ENCODE measurements around the gene EPB41L3.

Gene EPB41L3

DNA sequence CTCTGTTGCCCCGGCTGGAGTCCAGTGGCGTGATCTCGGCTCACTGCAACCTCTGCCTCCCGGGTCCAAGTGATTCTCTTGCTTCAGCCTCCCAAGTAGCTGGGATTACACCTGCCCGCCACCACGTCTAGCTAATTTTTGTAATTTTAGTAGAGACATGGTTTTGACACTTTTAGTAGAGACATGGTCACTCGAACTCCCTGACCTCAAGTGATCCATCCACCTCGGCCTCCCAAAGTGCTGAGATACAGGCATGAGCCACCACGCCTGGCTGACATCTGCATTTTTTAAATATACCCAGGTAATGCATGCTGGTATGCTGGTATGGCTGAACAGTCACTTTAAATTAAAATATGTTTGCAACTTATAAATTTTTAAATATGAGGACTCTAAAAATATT, 91.9 kb downstream of the EPB41L3 start:
- no peak for DNase-seq (ENCODE audit: low read depth in 2 of 2)

DNA sequence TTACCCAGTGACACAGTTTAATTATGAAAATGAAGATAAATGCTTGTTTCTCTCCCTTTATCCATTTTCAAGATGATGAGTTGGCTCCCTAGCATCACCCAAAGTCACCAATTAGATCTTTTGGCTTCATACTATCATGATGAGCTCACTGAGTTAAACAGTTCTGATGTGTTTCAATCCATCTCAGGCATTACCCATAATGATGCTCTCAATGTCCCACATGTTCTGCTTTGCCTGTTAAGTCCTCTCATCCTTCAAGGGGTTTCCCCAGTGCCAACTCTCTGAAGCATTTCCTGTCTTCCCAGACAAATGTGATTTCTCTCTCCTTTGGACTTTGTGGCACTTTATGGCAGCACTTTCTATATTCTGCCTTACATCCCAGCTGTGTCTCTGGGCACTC, 92.6 kb downstream of the EPB41L3 start:
- DNase-seq (ENCODE audit: low read depth in 2 of 2), result no peak

DNA sequence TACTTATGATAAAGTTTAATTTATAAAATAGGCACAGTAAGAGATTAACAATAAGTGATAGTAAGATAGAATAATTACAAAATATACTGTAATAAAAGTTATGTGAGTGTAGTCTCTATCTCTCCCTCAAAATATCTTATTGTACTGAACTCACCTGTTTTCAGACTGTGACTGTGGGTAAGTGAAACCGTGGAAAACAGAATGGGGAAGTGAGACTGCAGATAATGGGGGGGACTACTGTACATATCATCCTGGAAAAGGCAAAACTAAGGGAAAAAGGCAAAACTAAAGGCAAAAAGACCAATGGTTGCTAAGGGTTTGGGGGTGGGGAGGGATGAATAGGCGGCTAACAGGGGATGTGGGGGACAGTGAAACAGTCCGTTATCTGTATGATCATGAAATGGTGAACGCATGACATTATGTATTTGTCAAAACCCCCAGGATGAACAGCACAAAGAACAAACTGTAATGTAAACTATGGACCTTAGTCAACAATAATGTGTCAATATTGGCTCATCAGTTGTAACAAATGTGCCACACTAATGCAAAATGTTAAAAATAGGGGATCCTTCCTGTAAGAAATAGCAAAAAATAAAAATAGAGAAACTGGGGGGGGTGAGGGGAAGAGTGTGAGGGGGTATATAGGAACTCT, 93.8 kb downstream of the EPB41L3 start:
- DNase-seq (ENCODE audit: low read depth in 2 of 2), result no peak

DNA sequence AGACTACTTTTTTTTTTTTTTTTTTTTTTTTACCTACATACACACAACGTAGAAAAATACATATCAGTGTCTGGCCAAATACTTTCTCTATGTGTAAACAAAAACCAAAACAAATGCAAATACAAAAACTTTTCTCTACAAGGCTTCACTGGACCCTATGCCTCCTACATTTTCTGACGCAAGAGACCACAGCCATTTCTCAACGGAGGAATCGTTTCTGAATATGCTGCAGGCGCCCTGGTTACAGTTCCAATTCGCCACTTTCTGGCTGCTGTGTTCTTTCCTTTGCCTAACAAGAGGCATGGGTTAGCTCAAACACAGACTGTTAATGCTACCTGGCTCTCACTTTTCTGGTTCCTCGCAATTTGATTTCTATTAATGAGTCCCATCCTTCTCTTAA, 96.4 kb downstream of the EPB41L3 start:
- no peak for DNase-seq (ENCODE audit: low read depth in 2 of 2)

DNA sequence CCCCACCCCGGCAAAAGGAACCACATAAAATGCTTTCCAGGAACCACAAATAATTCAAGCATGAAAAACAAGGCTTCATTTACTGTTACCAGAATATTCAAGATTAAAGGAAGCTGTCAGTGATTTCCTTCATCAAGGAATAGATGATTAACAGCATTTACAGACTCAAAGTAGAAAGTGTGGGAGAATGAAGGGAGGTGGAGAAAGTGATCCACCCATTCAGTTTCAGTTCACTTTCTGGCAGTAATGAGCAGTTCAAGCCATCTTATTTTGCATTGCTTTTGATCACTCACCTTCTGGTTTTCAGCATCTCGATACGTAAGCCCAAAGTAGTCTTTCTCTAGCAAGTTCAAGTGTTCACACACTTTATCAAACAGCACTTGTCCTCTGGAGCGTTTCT, 99.0 kb downstream of the EPB41L3 start:
- DNase-seq (ENCODE audit: low read depth in 2 of 2), result no peak

DNA sequence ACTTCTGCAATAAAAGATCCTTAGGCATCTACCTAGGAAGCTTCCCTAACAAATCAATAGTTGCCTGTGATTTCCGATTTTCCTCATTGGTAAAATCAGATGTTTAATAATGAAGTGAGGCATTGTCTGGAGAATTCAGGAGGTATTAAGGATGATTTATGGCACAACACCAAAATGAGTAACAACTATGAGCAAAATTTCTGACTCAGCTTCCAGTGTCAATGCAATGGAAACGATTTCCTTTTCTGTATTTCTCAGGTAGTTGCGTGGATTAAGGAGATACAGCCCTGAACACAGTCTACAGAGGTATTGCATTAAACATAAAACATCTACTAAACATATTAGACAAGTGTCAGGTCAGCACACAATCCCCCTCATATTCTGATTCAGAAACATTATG, 99.5 kb downstream of the EPB41L3 start:
- DNase-seq (ENCODE audit: low read depth in 2 of 2), result no peak

DNA sequence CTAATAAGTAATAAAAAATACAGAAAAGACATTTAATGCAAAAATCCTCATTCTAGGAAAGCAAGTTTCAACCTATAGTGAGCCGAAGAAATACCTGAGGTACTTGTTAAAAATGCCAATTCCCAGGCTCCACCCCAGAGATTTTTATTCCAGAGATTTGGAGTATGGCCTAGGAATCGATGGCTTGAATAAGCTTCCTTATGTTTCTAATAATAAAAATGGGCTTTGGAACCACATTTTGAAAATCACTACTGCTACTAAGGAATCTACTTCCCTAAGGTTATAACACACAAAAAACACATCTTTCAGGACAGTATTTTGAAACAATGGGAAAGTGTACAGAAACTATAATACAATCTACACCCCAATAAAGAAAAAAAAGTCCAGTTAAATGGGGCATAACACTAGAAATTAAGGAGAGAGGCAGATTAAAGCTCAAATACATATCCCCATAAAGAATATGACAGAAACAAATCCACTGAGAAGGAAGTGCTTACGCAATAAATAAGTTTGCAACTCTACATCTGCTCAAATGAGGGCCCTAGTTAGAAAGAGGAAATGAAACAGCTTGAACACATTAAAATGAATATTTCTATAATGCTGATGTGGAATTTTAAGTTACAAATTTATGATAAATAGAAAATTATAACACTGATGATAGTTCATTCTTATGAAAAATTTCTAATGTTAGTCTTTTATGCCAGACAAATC, 103.7 kb downstream of the EPB41L3 start:
- DNase-seq (ENCODE audit: low read depth in 2 of 2), result no peak

DNA sequence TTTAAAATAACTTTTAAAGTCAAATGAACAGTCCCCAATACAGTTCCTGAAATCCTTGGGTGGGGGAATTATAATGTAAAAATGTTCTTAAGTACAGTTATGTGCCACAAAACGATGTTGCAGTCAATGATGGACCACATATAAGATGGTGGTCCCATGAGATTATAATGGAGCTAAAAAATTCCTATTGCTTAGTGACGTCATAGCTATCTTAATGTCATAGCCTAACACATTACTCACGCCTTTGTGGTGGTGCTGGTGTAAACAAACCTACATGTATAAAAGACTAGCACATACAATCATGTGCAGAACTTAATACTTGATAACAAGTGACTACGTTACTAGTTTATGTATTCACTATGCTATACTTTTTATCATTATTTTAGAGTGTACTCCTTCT, 109.4 kb downstream of the EPB41L3 start:
- no peak for DNase-seq (ENCODE audit: low read depth in 2 of 2)

DNA sequence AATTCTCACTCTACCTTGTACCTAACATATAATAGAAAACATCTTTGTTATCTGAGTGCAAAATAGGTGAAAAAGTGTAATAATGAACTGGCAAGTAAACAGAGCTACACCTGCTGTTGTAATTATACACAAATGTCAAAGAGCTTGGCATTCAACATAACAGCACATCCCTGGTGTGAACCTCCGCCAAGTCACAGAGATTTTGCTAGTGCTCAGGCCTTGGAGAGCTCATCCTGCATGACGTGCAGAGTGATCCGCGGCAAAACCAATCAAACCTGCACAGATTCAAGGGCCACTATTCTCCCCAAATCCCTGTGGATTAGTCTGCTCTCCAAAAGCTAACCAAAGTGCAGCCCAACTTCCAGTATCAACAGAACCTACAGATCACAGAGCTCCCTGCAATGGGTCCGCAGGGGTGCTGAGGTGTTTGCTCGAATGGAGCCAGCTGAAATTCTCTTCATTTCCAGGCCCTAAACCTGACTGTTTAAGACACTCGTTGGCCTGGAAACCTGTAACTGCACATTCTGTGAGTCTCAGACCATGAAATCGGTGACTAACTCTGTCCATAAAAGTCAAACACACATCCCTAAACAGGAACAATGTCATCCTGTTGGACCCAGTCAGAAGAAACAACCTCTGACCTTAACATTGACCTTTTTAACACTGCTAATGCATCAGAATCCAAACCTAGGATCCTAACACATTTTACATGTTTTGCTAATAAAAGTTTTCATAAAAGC, 111.8 kb downstream of the EPB41L3 start:
- no peak for DNase-seq (ENCODE audit: low read depth in 2 of 2)

DNA sequence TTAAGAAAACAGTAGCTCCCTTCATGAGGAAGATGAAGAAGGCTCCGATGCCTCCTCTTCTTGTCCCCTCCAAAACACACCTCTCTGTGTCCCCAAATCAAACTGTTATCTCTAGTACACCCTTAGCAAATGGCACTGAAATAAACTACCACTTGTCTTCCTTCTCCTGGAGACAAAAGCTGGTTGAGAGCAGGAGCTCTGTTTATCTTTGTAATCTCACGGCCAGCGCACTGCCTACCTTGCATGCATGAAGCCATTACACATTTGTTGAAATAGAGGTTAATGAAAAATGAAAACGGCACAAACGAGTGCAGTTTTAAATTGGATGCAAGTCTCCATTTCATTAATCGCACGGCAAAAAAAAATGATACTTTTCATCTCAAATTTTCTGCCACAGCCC, 113.7 kb downstream of the EPB41L3 start:
- DNase-seq (ENCODE audit: low read depth in 2 of 2), result no peak

DNA sequence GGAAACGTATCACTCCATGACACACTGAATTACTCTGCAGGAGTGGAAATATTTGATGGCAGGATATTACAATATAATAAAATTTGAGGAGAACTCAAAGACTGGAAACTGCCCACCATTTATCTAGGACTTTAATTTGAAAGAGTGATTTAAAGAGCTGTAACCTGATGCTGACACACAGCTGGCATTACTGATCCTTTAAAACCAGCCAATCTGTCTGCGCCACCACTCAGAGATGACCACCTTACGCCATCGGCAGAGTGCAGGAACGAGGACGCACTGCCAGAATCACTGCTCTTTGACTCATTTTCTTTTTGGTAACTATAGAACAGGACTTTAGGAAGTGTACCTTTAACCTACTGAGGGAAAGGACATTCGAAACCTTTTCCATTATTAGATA, 114.1 kb downstream of the EPB41L3 start:
- DNase-seq (ENCODE audit: low read depth in 2 of 2), result no peak

DNA sequence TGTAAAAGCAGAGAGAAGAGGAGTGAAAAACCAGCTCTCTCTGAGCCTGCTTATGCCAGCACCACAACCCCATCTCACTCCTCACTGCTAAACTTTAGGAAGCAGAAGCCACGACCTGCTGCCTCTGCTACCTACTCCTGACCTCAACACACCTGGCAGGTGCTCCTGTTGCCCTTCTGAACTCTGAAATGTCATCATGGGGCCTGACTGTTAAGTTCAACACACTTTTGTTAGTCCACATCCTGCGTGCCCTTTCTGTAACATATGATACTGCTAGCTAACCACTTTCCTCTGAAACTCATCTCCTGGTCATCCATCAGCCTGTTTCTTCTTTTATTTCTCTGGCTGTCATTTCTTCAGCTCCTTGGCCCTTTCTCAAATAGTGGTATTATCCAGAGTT, 118.1 kb downstream of the EPB41L3 start:
- DNase-seq (ENCODE audit: low read depth in 2 of 2), result no peak

DNA sequence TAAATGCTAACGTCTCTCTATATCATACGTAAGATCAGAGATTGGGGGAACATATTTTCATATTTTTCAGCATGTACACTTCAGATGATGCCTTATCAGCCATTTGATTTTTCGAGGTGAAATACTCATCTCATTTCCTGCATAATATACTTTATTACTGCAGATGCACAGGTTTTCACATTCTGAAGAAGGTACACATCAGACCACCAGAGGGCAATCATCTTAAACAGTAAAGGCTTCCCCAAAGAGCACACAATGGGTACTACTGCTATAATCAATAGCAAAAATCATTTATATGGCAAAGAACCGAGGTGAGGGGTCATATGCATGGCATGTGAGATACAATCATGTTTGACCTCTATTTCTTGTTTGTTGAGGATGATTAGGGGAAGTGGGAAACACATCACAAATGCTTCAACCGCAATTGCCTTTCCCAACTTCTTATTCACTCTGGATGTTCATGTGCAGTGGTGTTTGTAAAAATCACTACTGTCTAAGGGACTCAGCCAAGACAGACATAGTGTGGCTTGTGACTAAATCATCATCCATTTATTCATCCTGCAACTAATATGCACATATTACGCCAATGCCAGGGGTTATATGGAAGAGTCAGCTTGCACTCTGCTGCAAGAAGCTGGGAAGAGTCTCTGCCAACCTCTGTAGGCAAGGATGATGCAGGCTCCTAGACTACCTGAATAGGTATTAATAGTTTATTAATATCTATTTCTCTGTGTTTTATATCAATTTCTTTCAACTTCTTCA, 118.7 kb downstream of the EPB41L3 start:
- no peak for DNase-seq (ENCODE audit: low read depth in 2 of 2)

DNA sequence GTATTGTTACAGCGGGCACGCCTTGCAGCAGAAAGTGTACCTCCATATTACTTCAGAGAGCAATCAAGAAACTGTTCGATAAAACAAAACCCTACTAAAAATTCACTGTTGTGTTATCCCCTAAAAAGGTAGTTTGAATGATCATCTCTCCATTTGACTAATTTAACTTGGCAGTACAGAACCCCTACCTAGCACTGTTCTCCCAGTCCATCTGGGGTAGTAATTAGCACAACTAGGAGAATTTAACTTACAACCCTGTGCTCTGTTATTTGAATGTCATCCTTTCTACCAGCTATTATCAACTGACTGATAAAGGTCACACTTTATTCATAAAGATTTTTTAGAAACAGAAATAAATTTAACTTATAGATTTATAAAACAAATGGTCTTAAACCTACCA, 121.2 kb downstream of the EPB41L3 start:
- no peak for DNase-seq (ENCODE audit: low read depth in 2 of 2)

DNA sequence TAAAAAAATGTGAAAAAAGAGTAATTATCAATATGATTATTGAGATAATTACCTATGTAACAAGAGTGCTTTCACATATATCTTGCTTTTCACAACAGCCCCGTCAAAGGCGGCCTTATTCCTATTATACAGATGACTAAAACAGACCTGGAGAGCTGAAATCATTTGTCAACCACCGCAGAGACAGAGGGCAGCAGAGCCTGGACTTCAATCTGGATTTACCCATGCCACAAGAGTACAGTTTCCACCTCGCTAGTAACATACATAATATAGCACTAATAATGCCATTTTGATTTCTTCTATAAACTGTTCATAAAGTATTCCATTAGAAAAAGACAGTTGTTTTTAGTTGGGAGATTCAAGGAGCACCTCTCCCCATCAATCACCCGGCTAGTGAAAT, 121.8 kb downstream of the EPB41L3 start:
- no peak for DNase-seq (ENCODE audit: low read depth in 2 of 2)

DNA sequence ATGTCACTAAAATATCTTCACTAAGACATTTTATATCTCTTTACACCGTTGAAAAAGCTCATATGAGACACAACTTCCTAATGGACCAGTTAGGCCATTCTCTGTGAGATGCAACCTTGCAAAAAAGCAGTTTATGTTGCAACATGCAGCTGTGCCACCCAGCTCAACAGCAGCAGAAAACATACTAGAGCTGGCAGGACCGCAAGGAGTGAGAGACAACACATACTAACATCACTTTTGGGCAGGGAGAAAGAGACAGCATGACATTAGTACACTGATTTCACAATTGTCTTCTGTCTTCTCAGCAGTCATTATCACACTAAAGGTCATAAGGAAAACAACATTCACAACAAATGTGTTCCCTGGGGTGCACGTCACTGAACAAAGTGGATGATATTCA, 122.9 kb downstream of the EPB41L3 start:
- DNase-seq (ENCODE audit: low read depth in 2 of 2), result no peak

DNA sequence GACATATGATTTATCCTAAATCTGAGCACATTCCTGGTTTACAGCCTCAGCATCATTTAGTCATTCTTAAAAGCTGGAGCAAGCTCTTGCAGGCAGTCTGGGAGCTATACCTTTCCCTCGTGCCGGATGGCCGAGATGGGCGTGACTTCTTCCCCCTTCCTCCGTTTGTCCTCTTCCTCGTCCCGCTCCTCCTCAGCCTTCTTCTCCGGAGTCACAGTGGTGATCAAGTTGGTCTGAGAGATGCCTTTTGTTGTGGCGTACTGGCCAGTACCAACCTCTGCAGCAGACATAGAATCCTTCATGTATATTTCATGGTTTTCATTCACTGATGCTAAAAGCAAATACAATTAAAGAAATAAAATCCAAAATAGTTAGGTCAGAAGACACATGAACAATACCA, 124.2 kb downstream of the EPB41L3 start:
- no peak for DNase-seq (ENCODE audit: low read depth in 2 of 2)

DNA sequence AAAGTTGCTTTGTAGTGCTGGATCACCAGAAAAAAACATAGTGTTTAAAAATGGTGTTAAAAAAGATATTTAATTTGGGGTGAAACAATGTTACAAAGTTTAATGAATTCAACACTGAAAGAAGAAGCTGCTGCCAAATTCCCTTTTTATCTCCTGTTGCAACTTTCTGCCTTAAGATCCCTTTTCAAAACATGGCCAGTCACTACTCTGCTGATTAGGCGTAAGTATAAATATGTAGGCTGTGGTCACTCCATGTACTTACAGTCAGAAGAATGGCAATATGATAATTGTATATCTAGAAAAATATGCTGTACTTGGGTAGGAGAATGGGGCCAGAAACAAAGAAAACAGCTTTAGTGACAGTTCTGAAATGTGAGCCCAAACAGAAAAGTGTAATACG, 124.8 kb downstream of the EPB41L3 start:
- DNase-seq (ENCODE audit: low read depth in 2 of 2), result no peak

DNA sequence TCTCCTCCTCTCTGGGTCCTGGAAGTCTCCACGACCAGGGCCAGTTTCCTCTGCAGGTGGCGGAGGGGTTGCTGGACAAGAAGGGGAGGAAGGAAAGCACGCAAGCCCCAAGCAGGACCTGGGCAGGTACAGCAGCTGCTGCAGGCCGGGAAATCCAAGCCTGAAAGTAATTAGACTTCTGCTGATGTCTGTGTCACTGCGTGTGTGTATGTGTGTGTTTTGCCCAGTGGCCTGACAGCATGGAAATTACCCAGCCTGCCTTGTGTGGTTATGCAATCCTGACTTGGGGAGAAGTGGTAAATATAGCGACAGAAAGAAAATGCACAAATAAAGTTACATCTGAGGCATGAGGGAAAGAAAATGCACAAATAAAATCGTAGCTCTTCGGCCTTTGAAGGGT, 126.5 kb downstream of the EPB41L3 start:
- no peak for DNase-seq (ENCODE audit: low read depth in 2 of 2)

DNA sequence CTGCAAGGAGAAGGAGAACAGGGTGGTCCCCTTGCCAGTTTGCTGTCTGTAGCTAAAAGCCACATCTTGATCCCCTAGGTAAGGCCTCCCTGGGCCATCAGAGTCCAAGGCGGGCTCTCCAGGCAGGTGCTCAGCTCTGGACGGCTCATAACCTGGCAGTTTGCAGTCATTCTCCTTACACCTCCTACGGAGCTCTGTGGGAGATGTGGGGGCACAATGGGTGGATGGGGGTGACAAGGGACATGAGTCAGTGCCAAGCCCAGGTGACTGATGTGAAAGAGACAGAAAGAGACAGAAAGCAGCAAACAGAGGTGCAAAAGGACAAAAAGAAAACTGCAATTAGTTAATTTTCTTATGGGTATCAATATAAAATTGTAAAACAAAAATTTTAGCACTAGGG, 127.7 kb downstream of the EPB41L3 start:
- no peak for DNase-seq (ENCODE audit: low read depth in 2 of 2)

DNA sequence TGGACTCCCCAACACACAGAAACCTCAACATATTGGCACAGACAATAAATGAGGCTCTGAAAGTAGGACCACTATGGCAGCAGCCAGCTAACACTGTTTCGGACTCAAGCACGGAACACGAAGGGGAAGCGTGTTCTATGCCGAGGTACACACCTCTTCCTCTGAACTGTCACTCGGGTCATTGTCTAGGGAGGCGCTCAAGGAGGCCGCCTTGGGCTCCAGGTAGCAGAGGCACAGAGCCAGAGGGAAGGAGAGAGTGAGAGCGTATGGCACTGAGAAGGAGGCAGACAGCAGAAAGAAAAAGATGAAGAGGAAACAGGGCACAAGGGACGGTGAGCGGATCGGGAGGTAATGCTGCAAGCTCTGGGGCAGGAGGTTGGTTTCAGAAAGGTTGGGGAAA, 128.1 kb downstream of the EPB41L3 start:
- DNase-seq (ENCODE audit: low read depth in 2 of 2), result no peak

DNA sequence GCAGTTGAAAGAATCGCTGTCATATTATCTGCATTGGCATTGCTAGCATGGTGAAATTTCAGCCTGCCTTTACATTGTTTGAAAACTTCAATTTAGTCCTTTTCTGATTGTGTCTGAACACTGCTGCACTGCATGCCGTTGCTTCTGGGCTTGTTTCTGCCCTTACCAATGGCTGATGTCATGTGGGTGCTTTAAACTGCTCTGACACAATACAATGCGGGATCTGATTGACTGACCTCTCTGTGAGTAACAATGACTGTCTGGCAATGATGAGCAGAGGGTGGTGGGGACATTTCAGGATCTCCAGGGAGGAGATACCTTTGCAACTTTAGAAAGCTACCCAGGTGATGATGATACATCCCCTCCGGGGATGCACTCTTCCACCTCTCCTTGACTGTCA, 128.8 kb downstream of the EPB41L3 start:
- no peak for DNase-seq (ENCODE audit: low read depth in 2 of 2)
